GM19351 (cell line): ENCODE measurements around the gene NDUFA1.
"Not testable (repeated sequence)": the region's sequence is repeated elsewhere in the genome, so short reads cannot be mapped to it uniquely, and the experiment has no call there.

Source experiments
- ATAC-seq: cut with Tn5 transposase; IDR thresholded peaks from one replicate; pipeline ENCODE4 v1.9.1; 2021; ENCODE audit warnings: mild to moderate bottlenecking, moderate library complexity; ENCODE audit not compliant: unreplicated experiment

Gene NDUFA1

GRCh38 chrX:119899125-119899524 lies 27.5 kb downstream of the NDUFA1 start:
- ATAC-seq: no peak

- no peak for ATAC-seq
Measured at GRCh38 chrX:119900976-119901375, 29.3 kb downstream of the NDUFA1 start.

GRCh38 chrX:119916310-119916709 lies 44.7 kb downstream of the NDUFA1 start:
- ATAC-seq: no peak

GRCh38 chrX:119917877-119918276 lies 46.2 kb downstream of the NDUFA1 start:
- no peak for ATAC-seq

- no peak for ATAC-seq
Measured at GRCh38 chrX:119919835-119920585, 48.4 kb downstream of the NDUFA1 start.

GRCh38 chrX:119922391-119922790 lies 50.8 kb downstream of the NDUFA1 start:
- not testable (repeated sequence) for ATAC-seq
